Endothelial cell of umbilical vein (primary cell): ENCODE data around the gene BRS3. TPM values are rescaled to one million over a fixed set of nuclear protein-coding genes. Genes with fewer than 3 reads are reported as not detected.

ENCODE experiments used
- BruUV-seq: library from RNA; stranded (reverse); fragments of 400-500 nt; replicated peaks from 2 replicates; lab custom pipeline; 2021; lab: Mats Ljungman, UMichigan
- CTCF ChIA-PET: fragments of 300-600, 350-600 bp; sonication (Branson Sonifier 250); formaldehyde crosslinking; loops from one replicate; lab custom pipeline; 2021; ENCODE audit warnings: antibody characterized with exemption, inconsistent platforms; lab: Charles Lee
- POLR2A ChIA-PET: fragments of 300-600, 350-600 bp; sonication (Branson Sonifier 250); formaldehyde crosslinking; loops from one replicate; lab custom pipeline; 2021; ENCODE audit warnings: antibody characterized with exemption, inconsistent platforms; lab: Charles Lee
- DNase-seq: peaks from one replicate; pipeline ENCODE4 v3.0.0-alpha.2; 2011; ENCODE audit warnings: low read depth, low spot score
- FAIRE-seq: peaks from 2 replicates; lab custom pipeline; 2011; peaks lifted over from hg19 to GRCh38; lab: Jason Lieb, UNC
- H2AFZ ChIP-seq: 2 replicates; pipeline ENCODE4 v1.6.0; 2012; ENCODE audit warnings: low read depth, low read length, control low read depth, inconsistent platforms
- H3K27ac ChIP-seq: 2 replicates; pipeline ENCODE4 v1.5.1; 2011; ENCODE audit warnings: low read depth, mild to moderate bottlenecking, control low read depth, low read length, moderate library complexity; ENCODE audit not compliant: insufficient read depth
- H3K27me3 ChIP-seq, 2 experiments: 2 replicates each; pipeline versions ENCODE4 v1.6.0 to v1.6.1; 2011; ENCODE audit warnings: low read length in 2 of 2, mixed read lengths in 1 of 2; ENCODE audit not compliant: control insufficient read depth in 2 of 2, insufficient read depth in 2 of 2
- H3K36me3 ChIP-seq, 2 experiments: 2 replicates in 1 of 2; 3 replicates in 1 of 2; pipeline ENCODE4 v1.5.1; 2011; ENCODE audit warnings: low read length in 2 of 2, mild to moderate bottlenecking in 1 of 2, moderate library complexity in 1 of 2; ENCODE audit not compliant: control insufficient read depth in 2 of 2, insufficient read depth in 2 of 2; ENCODE audit errors: extremely low read depth in 1 of 2
- H3K4me1 ChIP-seq: 3 replicates; pipeline ENCODE4 v1.5.1; 2011; ENCODE audit warnings: mild to moderate bottlenecking, low read length; ENCODE audit not compliant: control insufficient read depth, insufficient read depth; ENCODE audit errors: extremely low read depth
- H3K4me2 ChIP-seq: 2 replicates; pipeline ENCODE4 v1.6.1; 2011; ENCODE audit warnings: low read length, control low read depth, mixed read lengths; ENCODE audit not compliant: insufficient read depth
- H3K4me3 ChIP-seq, 3 experiments: fragments of 200-600 bp in 1 of 3; sonication (generic), shearing (Covaris generic) in 1 of 3; replicated peaks in 1 of 3; 2 replicates each; pipeline ENCODE4 v1.5.1; 2011 to 2016; ENCODE audit warnings: control low read depth in 3 of 3, low read length in 3 of 3, mild to moderate bottlenecking in 2 of 3, inconsistent platforms in 1 of 3, low read depth in 1 of 3, moderate library complexity in 1 of 3; ENCODE audit not compliant: insufficient read depth in 1 of 3
- H3K79me2 ChIP-seq: 2 replicates; pipeline ENCODE4 v1.6.0; 2012; ENCODE audit warnings: low read length, inconsistent platforms; ENCODE audit not compliant: control insufficient read depth, insufficient read depth
- H3K9ac ChIP-seq: replicated peaks from 2 replicates; pipeline ENCODE3; 2011; ENCODE audit warnings: low read length, control low read depth; ENCODE audit not compliant: insufficient read depth; ENCODE audit errors: extremely low read depth
- H3K9me1 ChIP-seq: replicated peaks from 3 replicates; pipeline ENCODE4 v1.6.0; 2011; ENCODE audit warnings: mild to moderate bottlenecking, low read length; ENCODE audit not compliant: control insufficient read depth, insufficient read depth; ENCODE audit errors: extremely low read depth
- H3K9me3 ChIP-seq: replicated peaks from 2 replicates; pipeline ENCODE4 v1.5.1; 2012; ENCODE audit warnings: low read length, inconsistent platforms; ENCODE audit not compliant: control insufficient read depth, insufficient read depth
- H4K20me1 ChIP-seq: replicated peaks from 2 replicates; pipeline ENCODE3; 2011; ENCODE audit warnings: mild to moderate bottlenecking, low read length; ENCODE audit not compliant: control insufficient read depth, insufficient read depth; ENCODE audit errors: extremely low read depth
- EZH2 ChIP-seq: IDR thresholded peaks from 2 replicates; pipeline ENCODE4 v1.6.1; 2012; ENCODE audit warnings: borderline replicate concordance, low read depth, mild to moderate bottlenecking, moderate library complexity, low read length, inconsistent platforms; ENCODE audit not compliant: severe bottlenecking
- FOS ChIP-seq: IDR thresholded peaks from 2 replicates; pipeline ENCODE4 v1.6.1; 2011; ENCODE audit warnings: mild to moderate bottlenecking, low read length, moderate library complexity, borderline replicate concordance; ENCODE audit not compliant: insufficient read depth
- GATA2 ChIP-seq: IDR thresholded peaks from 2 replicates; pipeline ENCODE4 v1.7.0; 2011; ENCODE audit warnings: low read depth, mild to moderate bottlenecking, moderate library complexity, mixed read lengths, low read length; ENCODE audit not compliant: insufficient read length, insufficient read depth
- JUN ChIP-seq: IDR thresholded peaks from 2 replicates; pipeline ENCODE4 v1.6.1; 2011; ENCODE audit warnings: borderline replicate concordance, low read depth; ENCODE audit not compliant: insufficient read length, insufficient read depth
- MYC ChIP-seq: IDR thresholded peaks from one replicate; pipeline ENCODE4 v1.6.1; 2011; ENCODE audit warnings: mild to moderate bottlenecking, low read depth, low read length
- POLR2A ChIP-seq: IDR thresholded peaks from 2 replicates; pipeline ENCODE4 v1.6.1; 2012; ENCODE audit warnings: low read depth, mild to moderate bottlenecking, control low read depth, low read length
- POLR2AphosphoS5 ChIP-seq: IDR thresholded peaks from 2 replicates; pipeline ENCODE4 v1.6.1; 2012; ENCODE audit warnings: low read depth, mild to moderate bottlenecking, control low read depth, low read length, moderate library complexity; ENCODE audit not compliant: insufficient read depth
- dilution Hi-C: fragments of 300-500 bp; cut with MboI; formaldehyde crosslinking; loops from one replicate; pipeline ENCODE4 v1.15.0; 2019; ENCODE audit warnings: low sequenced_read_pairs; ENCODE audit not compliant: extremely low pct_ligation_motif_present
- intact Hi-C: fragments of 100-400 bp; cut with micrococcal nuclease; formaldehyde crosslinking; loops from one replicate; pipeline ENCODE4 v1.10.0; 2022
- polyA plus RNA-seq, 4 experiments: library from polyadenylated mRNA; depleted of rRNA in 3 of 4; stranded (reverse) in 3 of 4; unstranded in 1 of 4; fragments of >200 nt; gene quantifications; 2 replicates each; pipeline versions ENCODE4 v1.2.1 to v1.2.3, GENCODE V29; 2011 to 2012; ENCODE audit warnings: missing spikeins in 1 of 4
- total RNA-seq: library from RNA; stranded (reverse); gene quantifications from 2 replicates; pipeline ENCODE4 v1.2.3, GENCODE V29; 2021
- TF ChIP-seq, protein P1 (sequence below), 2 donors: IDR thresholded peaks; 1 replicate in 1 of 2; 2 replicates in 1 of 2; pipeline ENCODE4 v1.5.1; 2011; ENCODE audit warnings: low read length in 2 of 2, mild to moderate bottlenecking in 2 of 2, moderate library complexity in 2 of 2, control low read depth in 1 of 2, inconsistent platforms in 1 of 2, low read depth in 1 of 2; ENCODE audit not compliant: insufficient read depth in 1 of 2; ENCODE audit errors: extremely low read depth in 1 of 2
- TF ChIP-seq, protein P2 (sequence below): IDR thresholded peaks from 2 replicates; pipeline ENCODE4 v1.6.1; 2011; ENCODE audit not compliant: insufficient read depth, insufficient read length

Gene BRS3
- total and polyA plus RNA-seq, 2 donors (not counting 3 experiments of a cell fraction or from before 2014, with no cell fraction given), result not detected

DNA sequence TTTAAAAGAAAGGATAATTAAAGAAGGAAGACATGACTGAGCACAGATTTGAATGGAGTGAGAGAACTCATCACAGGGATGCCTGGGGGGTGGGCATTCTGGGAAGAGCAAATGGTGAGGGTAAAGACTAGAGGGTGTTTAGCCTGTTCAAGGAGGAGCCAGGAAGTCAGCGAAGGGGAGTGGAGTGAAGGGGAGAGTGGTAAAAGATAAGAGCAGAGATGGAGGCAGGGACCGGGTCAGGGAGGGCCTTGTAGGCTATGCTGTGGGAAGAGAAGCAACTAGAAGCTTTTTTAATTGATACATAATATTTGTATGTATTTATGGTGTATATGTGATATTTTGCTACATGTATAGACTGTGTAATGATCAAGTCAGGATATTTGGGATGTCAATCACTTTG is 42.0 kb downstream of the BRS3 start:
- no peaks in the 10 kb centered on the region for H3K27me3 ChIP-seq
- no peak overlapping the region for H3K4me2 ChIP-seq
- no peak overlapping the region for H3K27ac ChIP-seq
- H3K9me3 ChIP-seq, result no peaks in the 10 kb centered on the region
- intact Hi-C loops (no loop called here), dilution Hi-C loops (no loop called here)
- no peak overlapping the region for H3K4me3 ChIP-seq
- FAIRE-seq (no peak), DNase-seq (no peak)
- H3K9me1 ChIP-seq, result no peaks in the 10 kb centered on the region
- no peaks in the 10 kb centered on the region for H3K36me3 ChIP-seq
- TF ChIP-seq JUN, result no peak
- no peak for TF ChIP-seq FOS
- no peak for TF ChIP-seq POLR2AphosphoS5
- TF ChIP-seq POLR2A, result no peak
- TF ChIP-seq EZH2, result no peak
- TF ChIP-seq MYC, result no peak
- TF ChIP-seq, protein P1, sequence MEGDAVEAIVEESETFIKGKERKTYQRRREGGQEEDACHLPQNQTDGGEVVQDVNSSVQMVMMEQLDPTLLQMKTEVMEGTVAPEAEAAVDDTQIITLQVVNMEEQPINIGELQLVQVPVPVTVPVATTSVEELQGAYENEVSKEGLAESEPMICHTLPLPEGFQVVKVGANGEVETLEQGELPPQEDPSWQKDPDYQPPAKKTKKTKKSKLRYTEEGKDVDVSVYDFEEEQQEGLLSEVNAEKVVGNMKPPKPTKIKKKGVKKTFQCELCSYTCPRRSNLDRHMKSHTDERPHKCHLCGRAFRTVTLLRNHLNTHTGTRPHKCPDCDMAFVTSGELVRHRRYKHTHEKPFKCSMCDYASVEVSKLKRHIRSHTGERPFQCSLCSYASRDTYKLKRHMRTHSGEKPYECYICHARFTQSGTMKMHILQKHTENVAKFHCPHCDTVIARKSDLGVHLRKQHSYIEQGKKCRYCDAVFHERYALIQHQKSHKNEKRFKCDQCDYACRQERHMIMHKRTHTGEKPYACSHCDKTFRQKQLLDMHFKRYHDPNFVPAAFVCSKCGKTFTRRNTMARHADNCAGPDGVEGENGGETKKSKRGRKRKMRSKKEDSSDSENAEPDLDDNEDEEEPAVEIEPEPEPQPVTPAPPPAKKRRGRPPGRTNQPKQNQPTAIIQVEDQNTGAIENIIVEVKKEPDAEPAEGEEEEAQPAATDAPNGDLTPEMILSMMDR (IDR thresholded peaks at IDR 0.05; ENCODE audit: extremely low read depth in 1 of 2, insufficient read depth in 1 of 2, low read depth in 1 of 2, low read length in 2 of 2), result no peak
- TF ChIP-seq GATA2, result no peak
- TF ChIP-seq, protein P2, sequence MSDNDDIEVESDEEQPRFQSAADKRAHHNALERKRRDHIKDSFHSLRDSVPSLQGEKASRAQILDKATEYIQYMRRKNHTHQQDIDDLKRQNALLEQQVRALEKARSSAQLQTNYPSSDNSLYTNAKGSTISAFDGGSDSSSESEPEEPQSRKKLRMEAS, result no peak
- CTCF ChIA-PET, result no interaction called here
- H2AFZ ChIP-seq, result no peak overlapping the region
- H3K4me1 ChIP-seq, result no peaks in the 10 kb centered on the region
- BruUV-seq, result no TSS peak
- POLR2A ChIA-PET, result no interaction called here
- H3K9ac ChIP-seq, result no peak overlapping the region
- no peaks in the 10 kb centered on the region for H4K20me1 ChIP-seq
- H3K79me2 ChIP-seq, result no peaks in the 10 kb centered on the region
